Measurements from ENCODE around the gene SETBP1.

Gene SETBP1

DNA sequence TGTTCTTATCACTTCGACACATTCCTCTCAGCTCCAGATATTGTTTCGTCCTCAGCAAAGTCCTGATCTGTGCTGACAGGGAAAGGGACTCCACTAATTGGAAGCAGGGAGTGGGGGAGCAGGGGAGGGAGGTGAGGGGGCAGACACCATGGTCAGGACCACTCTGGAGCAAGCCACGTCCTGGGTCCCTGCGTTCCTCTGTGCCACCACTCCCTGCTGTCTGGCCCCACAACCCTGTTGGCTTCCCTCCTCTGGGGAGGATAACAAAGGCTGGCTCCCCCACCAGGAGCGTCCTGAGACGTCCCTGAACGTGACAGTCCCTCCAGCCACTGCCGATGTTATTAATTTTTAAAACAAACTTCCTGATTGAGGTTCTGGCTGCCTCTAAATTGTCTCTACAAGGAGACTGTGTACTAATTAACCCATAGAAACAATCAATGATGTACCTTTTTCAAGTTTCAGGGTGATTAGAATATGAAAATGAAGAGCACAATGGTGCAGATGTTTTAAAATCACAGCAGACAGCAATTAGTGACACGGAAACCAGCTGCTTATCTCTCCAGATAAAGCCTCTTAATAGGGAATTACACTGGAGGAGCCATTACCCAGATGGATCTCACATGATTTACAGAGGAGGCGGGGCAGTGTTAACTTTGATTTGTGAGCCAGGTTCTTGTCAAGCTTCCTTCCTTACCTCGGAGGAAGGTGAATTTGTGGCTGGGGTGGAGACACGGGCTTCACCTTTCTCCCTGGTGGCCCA, 257.5 kb downstream of the SETBP1 start:
- DNase-seq (ENCODE audit: low read depth in 2 of 2), result no peak

DNA sequence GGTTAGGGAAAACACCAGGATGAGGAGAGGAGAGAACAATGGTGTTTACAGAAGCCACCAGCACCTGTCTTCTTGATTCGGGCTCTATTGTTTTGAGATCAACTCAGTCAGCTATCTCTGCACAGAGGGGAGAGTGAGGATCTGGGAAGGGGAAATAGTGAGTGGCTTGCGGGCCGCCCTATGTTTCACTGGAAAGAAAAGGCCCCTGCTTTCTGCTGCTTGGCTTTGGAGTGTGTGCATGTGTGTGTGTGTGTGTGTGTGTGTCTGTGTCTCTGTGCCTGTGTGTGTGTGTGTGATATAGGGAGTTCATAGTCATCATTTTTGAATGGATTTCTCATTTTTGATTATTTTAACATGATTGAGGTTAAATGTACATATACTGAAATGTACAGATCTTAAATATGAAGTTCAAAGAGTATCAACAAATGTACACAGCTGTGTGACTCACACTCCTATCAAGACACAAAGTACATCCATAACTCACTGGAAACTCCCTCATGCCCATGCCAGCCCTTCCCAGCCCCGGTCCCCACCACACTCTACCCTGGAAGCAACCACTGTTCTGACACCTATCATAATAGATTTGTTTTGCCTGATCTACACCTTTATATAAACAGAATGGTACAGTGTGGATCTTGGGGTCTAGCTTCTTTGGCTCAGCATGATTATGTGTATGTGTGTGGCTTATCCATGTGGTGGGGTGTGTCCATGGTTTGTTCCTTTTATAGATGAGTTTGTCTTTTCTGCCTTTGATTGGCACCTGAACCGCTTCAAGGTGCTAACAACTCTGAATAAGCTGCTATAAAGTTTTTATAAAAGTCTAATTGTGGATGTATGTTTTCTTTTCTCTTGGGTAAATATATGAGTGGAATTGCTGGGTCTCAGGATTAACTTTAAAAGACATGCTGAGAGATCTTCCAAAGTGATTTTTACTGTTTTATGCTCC, 258.3 kb downstream of the SETBP1 start:
- DNase-seq (ENCODE audit: low read depth in 2 of 2), result no peak

DNA sequence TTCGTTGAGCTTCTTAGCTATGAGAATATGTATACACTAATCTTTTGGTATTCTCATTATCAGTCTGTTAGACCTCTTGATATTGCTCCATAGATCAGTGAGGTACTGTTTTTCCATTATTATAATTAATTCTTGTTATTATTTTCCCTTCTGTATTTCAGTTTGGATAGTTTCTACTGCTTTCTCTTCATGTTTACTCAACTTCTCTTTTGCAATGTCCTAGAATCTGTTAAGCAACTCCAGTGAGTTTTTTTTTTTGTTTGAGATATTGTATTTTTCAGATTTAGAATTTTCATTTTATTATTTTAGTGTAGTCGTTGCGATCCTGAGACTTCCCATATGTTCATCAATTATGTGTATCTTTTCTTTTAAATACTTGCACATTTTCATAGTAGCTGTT, 260.8 kb downstream of the SETBP1 start:
- no peak for DNase-seq (ENCODE audit: low read depth in 2 of 2)

DNA sequence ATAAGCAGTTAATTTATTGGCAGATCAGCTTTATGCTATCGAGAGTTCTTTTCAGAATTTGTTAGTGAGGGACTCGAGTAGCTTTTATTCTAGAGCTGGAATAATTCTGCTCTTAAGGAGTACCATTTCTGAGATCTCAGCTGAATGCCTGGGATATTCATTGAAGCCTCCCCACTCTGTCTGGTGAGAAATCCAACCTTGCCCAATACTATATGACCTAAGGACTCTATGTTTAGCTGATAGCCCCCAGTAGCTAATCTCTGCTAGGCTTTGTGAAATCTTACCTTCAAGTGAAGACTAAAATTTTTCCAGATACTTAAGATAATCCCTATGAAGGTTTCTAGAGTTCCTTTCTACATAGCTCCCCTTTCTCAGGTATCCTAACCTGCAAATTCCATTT, 261.4 kb downstream of the SETBP1 start:
- DNase-seq (ENCODE audit: low read depth in 2 of 2), result no peak

DNA sequence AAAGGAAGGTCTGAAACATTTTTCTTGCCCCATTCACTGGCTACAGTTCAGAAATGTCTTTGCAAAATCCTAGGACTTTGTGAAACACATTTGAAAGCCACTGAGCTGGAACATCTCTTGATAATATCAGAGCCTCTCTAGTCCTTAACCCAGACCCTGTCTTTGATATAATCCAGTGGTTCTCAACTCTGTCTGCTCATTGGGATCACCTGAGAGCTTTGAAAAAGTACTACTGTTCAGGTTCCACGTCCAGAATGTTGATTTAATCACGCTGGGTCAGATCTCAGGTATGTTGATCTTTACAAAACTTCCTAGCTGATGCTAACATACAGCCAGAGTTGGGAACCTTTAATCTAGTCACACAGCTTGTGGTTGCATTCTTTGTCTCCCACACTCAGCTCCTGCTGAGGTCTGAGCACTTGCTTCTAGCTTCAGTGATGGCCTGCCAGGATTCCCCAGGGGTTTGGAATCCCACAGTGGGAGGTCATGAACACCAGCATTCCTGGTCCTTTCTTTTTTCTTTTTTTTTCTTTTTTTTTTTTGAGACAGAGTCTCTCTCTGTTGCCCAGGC, 262.7 kb downstream of the SETBP1 start:
- DNase-seq (ENCODE audit: low read depth in 2 of 2), result no peak

DNA sequence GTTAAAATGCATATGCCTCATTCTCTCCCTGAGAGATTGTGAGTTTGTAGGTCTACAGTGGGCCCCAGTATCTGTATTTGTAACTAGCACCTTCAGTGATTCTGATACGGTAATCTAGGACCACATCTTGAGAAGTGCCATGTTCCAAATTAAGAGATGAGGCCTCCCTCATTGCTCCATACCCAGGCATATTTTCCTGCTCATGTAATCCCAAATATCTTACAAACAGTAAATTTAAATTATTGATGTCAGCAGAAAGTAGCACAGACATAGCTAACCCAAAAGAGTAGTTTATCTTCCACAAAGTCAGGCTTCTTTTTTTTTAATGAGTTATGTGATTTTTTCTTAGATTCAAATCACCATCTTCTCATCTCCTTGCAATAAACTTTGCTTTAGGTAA, 263.8 kb downstream of the SETBP1 start:
- DNase-seq (ENCODE audit: low read depth in 2 of 2), result no peak

GRCh38 chr18:44945888-44946401, 265.3 kb downstream of the SETBP1 start:
- DNase-seq (ENCODE audit: low read depth in 2 of 2), result no peak

GRCh38 chr18:44946529-44947113, 265.9 kb downstream of the SETBP1 start:
- no peak for DNase-seq (ENCODE audit: low read depth in 2 of 2)

GRCh38 chr18:44949967-44950366, 269.3 kb downstream of the SETBP1 start:
- DNase-seq (ENCODE audit: low read depth in 2 of 2), result no peak

DNA sequence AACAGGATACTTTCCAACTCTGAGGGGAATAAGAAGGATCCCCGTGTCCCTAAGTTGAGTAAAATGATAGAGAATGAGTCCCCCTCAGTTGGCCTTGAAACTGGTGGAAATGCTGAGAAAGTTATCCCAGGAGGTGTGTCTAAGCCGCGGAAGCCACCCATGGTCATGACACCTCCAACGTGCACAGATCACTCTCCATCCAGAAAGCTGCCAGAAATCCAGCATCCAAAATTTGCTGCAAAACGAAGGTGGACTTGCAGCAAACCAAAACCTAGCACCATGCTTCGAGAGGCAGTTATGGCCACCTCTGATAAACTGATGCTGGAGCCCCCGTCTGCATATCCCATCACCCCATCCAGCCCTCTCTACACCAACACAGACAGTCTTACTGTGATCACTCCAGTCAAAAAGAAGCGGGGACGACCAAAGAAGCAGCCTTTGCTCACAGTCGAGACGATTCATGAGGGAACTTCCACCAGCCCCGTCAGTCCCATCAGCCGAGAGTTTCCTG, 270.1 kb downstream of the SETBP1 start:
- no peak for DNase-seq (ENCODE audit: low read depth in 2 of 2)

GRCh38 chr18:44951748-44952147, 271.1 kb downstream of the SETBP1 start:
- DNase-seq (ENCODE audit: low read depth in 2 of 2), result no peak

- DNase-seq (ENCODE audit: low read depth in 2 of 2), result no peak
Measured at GRCh38 chr18:44954257-44954656, 273.6 kb downstream of the SETBP1 start.

- no peak for DNase-seq (ENCODE audit: low read depth in 2 of 2)
Measured at GRCh38 chr18:44955825-44956224, 275.1 kb downstream of the SETBP1 start.

- no peak for DNase-seq (ENCODE audit: low read depth in 2 of 2)
Measured at GRCh38 chr18:44957025-44957424, 276.3 kb downstream of the SETBP1 start.

DNA sequence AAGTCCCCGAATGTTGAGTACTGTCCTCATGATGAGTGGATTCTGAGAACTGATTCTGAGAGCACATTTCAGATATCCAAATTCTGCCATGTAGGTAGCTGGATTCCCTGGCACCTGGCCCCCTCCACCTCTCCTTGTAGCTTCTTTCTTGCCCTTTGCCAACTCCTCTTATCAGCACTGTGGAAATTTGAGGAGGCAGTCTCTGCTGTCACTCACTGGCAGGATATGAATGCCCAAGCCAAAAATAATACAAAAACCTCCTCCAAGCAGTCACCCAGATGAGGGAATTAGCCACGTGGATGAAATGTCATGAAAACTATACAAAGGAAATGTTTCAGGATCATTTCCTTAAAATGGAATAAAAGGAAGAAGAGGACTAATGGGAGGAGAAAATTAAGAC, 276.8 kb downstream of the SETBP1 start:
- no peak for DNase-seq (ENCODE audit: low read depth in 2 of 2)

DNA sequence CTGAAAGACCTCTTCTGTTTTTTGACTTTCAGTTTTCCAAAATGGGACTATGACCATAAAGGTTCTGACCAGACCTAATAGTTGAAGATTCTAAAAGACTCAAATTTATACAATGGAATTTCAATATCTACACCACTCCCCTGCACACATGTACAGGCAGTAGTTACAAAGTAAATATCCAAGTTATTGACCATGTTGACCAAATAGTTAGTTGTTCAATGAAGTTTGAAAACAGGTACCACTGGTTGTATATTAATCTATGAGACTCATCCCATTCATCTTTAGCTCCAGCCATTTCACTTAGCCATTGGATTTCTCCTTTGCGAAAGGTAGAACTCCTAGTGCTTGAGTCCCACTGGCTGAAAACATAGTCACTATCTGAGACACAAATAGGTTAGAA, 277.4 kb downstream of the SETBP1 start:
- no peak for DNase-seq (ENCODE audit: low read depth in 2 of 2)

DNA sequence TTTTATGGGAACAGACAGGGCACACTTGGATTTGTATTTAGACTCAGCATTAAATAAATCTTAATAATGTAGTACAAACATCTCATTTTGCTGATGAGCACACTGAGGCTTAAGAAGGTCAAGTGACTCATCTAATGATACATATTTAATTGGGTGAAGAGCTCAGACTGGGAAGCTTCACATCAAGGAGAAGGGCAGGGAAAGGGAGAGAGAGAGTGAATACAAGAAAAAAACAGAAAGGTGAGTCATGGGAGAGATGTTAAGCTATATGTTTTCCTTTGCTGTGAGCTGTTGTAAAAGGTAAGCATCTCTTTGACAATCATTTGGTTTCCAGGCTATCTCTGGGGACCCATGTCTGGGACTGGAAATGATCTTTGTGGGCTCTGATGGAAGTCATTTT, 277.8 kb downstream of the SETBP1 start:
- DNase-seq (ENCODE audit: low read depth in 2 of 2), result no peak

DNA sequence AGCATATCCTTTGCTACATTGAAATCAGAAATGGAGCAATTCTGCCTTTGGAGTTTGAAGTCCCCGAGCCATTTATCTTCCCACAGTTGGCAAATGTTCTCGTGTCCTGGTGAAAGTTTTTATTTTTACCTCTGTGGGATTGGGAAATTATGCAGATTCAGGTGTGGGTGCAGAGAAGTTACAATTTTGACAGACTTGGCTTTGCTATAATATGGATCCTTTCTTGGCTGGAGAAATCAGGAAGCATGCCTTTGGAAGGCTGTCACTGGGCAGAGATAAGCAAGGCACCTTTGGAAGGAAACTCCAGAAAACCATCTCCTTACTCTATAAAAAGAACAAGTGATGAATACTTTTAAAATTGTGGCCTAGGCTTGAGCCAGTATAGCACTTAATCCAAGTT, 278.3 kb downstream of the SETBP1 start:
- no peak for DNase-seq (ENCODE audit: low read depth in 2 of 2)

GRCh38 chr18:44960580-44960979, 279.9 kb downstream of the SETBP1 start:
- no peak for DNase-seq (ENCODE audit: low read depth in 2 of 2)

DNA sequence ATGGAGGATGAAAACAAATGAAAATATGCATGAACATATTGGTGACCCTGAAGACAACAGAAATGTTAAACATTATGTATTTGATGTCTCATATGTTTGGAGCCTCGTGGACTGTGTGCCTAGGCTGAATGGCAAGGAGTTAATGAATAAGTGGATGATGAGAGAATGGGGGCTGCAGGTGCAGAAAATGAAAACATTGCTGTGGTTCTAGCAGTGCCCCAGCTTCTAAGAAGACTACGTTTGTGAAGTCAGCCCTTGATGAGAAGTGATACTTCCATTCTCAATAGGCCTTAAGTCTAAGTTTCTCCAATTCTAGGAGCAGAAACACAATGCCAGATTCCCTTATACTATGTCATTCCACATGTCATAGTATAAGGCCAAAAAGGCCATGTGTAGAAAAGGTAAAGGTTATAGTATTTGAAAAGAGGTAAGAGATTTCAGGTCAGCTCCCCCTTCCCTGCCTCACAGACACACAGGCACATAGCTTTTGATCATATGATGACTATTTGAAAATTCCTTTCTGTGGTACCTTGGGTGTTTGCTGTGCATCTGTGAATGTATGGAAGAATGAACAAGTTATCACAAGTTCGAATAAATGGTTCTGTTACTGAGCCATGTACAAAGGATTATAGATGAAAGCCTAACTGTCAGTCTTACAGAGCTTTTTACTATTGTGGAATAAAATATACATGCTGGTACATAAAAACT, 280.8 kb downstream of the SETBP1 start:
- DNase-seq (ENCODE audit: low read depth in 2 of 2), result no peak

- DNase-seq (ENCODE audit: low read depth in 2 of 2), result no peak
Measured at GRCh38 chr18:44967599-44967998, 286.9 kb downstream of the SETBP1 start.
